SH-SY5Y (cell line): Measurements from ENCODE around the gene HEXD.

Source experiments
- GATA2 ChIP-seq: IDR thresholded peaks from 2 replicates; pipeline ENCODE4 v1.6.1; 2011; ENCODE audit warnings: mild to moderate bottlenecking, low read depth, low read length
- GATA3 ChIP-seq: IDR thresholded peaks from 2 replicates; pipeline ENCODE4 v1.6.1; 2011; ENCODE audit warnings: low read depth, mild to moderate bottlenecking, low read length, moderate library complexity

DNA sequence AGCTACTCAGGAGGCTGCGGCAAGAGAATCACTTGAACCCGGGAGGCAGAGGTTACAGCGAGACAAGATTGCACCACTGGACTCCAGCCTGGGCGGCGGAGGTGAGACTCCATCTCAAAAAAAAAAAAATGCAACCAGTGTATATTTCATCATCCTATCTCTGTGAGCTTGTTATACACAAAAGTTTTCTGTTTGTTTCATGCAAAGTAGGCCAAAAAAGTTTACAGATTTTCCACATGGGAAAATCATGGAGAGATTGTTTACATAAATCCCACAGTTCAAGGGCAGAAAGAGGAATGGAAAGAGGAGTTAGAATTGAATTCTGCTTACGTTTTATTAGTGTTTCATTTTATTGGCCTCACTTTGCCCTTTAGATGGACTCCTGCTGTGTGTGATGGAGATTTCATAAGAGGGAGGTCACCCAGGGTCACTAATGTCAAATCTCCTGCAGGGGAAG, 65.1 kb downstream of the HEXD start:
- TF ChIP-seq GATA3 (no peak), GATA2 (no peak)
